Urinary bladder (tissue), 4 donors: ENCODE data around the gene ZFP36. TPM values are rescaled to one million over a fixed set of nuclear protein-coding genes. Genes with fewer than 3 reads are reported as not detected.
A peak's percentile ranks its signal among the peaks of the same experiment; 100 is the strongest.

Experiments used
- DNase-seq: peaks from one replicate; pipeline ENCODE4 v3.0.0-alpha.2; 2015; ENCODE audit errors: extremely low spot score
- H3K27ac ChIP-seq: one replicate; pipeline ENCODE4 v1.5.1; 2013; ENCODE audit warnings: low read depth, mild to moderate bottlenecking, moderate library complexity
- H3K36me3 ChIP-seq: one replicate; pipeline ENCODE4 v1.6.1; 2013; ENCODE audit warnings: mild to moderate bottlenecking, moderate library complexity; ENCODE audit not compliant: insufficient read depth
- H3K4me1 ChIP-seq: one replicate; pipeline ENCODE4 v1.6.1; 2013; ENCODE audit warnings: mild to moderate bottlenecking, moderate library complexity; ENCODE audit not compliant: insufficient read depth
- H3K4me3 ChIP-seq: one replicate; pipeline ENCODE4 v1.5.1; 2013; ENCODE audit warnings: low read depth, low read length
- WGBS: extraction: QIAGEN DNeasy Blood & Tissue Kit; methylation state at CpG from one replicate; pipeline ENCODE4 v1.1.7; 2013; 5-methylcytosine and 5-hydroxymethylcytosine counted together
- polyA plus RNA-seq: library from polyadenylated mRNA; stranded (reverse); fragments of 200-250 nt; gene quantifications from one replicate; pipeline ENCODE4 v1.2.3, GENCODE V29; 2013
- total RNA-seq: library from RNA; depleted of rRNA; stranded (reverse); fragments of >200 nt; gene quantifications from one replicate; pipeline ENCODE4 v1.2.3, GENCODE V29; 2014
- donor health status: healthy with polysubstance abuse.
- donor health status: healthy.

ZFP36 gene
- total and polyA plus RNA-seq, 2 donors: 13.0 to 759 TPM

- peak overlapping the region; percentile 88 for H3K27ac ChIP-seq
- H3K36me3 ChIP-seq: peaks cover 3% of the 10 kb centered on the region
- H3K4me3 ChIP-seq: peak overlapping the region; percentile 60
- DNase-seq: no peak
- 2% methylated on average over 54 of the region's 54 CpGs for WGBS
- H3K4me1 ChIP-seq: no peaks in the 10 kb centered on the region
Observed at GRCh38 chr19:39413272-39413910, 6.7 kb downstream of the ZFP36 start.

DNA sequence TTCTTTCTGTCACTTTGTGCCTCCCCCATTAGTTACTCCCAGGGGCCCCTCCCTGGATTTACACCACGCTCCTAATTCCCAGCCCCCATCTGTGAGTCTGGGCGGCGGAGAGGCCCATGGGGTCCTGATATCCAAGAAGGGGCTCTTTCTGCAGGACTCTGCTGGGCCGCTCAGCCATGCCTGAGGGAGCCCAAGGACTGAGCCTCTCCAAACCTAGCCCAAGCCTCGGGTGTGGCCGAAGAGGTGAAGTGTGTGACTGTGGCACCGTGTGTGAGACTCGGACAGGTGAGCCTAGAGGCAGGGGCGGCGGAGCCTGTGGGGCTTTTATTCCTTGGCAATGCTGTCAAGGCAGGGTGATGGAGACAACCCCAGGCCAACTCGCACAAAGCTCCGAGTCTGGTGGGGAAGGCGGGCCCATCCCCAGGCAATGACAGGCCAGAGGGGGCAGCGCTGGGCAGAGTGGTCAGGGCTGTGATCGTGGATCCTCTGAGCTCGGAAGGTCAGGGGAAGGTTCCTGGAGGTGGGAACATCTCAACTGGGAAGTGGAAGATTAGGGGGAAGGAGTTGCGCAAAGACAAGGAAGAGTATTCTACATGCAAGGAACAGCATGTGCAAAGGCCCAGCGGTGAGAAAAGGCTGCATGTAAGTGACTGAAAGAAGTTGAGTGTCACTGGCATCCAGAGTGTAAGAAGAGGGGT is 7.4 kb downstream of the ZFP36 start:
- Histone ChIP-seq H3K27ac (peak overlapping the region; percentile 88), H3K4me3 (peak overlapping the region; percentile 60), H3K36me3 (no peaks in the 10 kb centered on the region), H3K4me1 (no peaks in the 10 kb centered on the region)
- no peak for DNase-seq
- 27% methylated on average over 18 of the region's 18 CpGs for WGBS

- H3K4me3 ChIP-seq: no peak overlapping the region
- H3K36me3 ChIP-seq: no peaks in the 10 kb centered on the region
- H3K27ac ChIP-seq: no peak overlapping the region
- no peaks in the 10 kb centered on the region for H3K4me1 ChIP-seq
- no peak for DNase-seq
- WGBS: 57% methylated on average over 35 of the region's 35 CpGs
Observed at GRCh38 chr19:39415111-39416046, 8.7 kb downstream of the ZFP36 start.

DNA sequence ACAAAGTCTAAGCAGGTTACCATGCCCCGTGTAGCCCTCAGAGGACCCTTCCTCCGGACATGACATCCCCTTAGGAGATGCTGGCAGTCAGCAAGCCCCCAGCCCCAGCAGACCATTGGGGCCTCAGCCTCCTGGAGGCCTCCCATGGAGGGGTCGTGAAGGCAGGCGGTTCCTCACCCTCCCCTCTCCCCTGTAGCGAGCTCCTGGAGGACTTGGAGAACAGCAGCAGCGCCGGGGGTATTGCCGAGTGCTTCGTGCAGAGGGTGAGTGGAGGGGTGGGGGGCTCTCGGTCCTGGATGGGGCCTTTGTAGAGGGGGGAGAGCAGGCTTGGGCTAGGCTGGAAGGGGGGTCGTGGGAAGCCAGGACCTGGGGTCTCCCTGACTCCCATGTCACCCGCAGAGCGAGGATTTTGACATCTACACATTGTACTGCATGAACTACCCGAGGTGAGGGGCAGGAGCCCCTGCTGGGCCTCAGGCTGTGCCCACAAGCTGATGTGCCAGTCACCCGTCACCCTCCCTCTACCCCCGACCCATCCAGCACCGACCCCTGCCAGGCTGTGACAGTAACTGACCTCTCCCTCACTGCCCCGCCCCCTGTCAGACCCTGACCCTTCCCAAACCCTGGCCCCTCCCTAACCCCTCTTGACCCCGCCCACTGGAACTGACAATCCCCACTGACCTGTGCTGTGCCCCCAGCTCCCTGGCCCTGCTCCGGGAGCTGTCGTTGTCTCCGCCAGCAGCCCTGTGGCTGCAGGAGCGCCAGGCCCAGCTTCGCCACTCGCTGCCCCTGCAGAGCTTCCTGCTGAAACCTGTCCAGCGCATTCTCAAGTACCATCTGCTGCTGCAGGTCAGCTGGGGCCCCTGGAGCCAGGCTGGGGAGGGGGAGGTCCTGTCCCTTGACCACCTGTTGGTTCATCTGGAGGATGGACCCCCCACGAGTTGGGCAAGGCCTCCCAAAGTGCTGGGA is 9.8 kb downstream of the ZFP36 start:
- no peaks in the 10 kb centered on the region for H3K36me3 ChIP-seq

GRCh38 chr19:39417463-39418181 is 11.0 kb downstream of the ZFP36 start:
- no peaks in the 10 kb centered on the region for H3K4me1 ChIP-seq
- H3K27ac ChIP-seq: no peak overlapping the region
- no peak for DNase-seq
- no peak overlapping the region for H3K4me3 ChIP-seq
- no peaks in the 10 kb centered on the region for H3K36me3 ChIP-seq
- 91% methylated on average over 30 of the region's 30 CpGs for whole genome bisulfite sequencing

More for the DNA sequence above, 9.8 kb downstream of the ZFP36 start:
- no peak for DNase-seq
- H3K4me1 ChIP-seq: no peaks in the 10 kb centered on the region
- 76% methylated on average over 27 of the region's 27 CpGs for WGBS
- no peak overlapping the region for H3K27ac ChIP-seq
- no peak overlapping the region for H3K4me3 ChIP-seq

DNA sequence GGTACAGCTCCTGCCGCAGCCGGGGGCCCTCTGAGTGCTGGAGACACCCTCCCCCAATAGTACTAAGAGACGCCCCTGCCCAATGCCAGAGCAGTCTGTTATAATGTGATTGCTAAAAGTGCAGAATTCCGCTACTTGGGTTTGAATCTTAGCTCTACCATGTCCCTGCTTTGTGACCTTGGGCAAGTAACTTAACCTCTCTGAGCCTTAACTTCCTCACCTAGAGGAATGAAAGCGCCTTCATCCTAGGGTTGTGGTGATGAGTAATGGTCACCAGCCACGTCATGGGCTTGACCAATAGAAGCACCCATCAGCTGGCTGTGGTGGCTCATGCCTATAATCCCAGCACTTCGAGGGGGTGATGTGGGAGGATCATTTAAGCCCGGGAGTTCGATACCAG is 12.4 kb downstream of the ZFP36 start:
- no peak for DNase-seq
- Histone ChIP-seq H3K4me3 (no peak overlapping the region), H3K36me3 (no peaks in the 10 kb centered on the region), H3K4me1 (no peaks in the 10 kb centered on the region), H3K27ac (no peak overlapping the region)
- WGBS: 78% methylated on average over 9 of the region's 9 CpGs

- no peak overlapping the region for H3K4me3 ChIP-seq
- H3K27ac ChIP-seq: no peak overlapping the region
- no peak for DNase-seq
- WGBS: 91% methylated on average over 15 of the region's 15 CpGs
- no peaks in the 10 kb centered on the region for H3K36me3 ChIP-seq
- H3K4me1 ChIP-seq: no peaks in the 10 kb centered on the region
Observed at GRCh38 chr19:39420769-39421168, 14.1 kb downstream of the ZFP36 start.

DNA sequence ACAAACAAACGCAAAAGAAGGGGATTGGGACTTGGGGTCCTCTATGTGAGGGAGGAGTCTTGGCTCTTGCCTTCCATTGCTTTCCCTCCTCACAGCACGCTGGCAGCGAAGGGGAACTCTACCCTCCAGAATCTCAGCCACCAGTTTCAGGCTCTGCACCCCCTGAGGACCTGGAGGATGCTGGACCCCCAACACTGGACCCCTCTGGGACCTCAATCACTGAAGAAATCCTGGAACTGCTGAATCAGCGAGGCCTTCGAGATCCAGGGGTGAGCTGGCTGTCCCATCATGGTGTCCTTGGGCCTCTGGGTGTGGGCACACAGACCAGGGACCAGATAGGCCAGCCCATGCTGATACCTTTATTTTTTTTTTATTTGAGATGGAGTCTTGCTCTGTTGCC is 15.4 kb downstream of the ZFP36 start:
- DNase-seq: no peak
- Histone ChIP-seq H3K4me3 (no peak overlapping the region), H3K4me1 (no peaks in the 10 kb centered on the region), H3K36me3 (no peaks in the 10 kb centered on the region), H3K27ac (no peak overlapping the region)
- 93% methylated on average over 5 of the region's 5 CpGs for WGBS

DNA sequence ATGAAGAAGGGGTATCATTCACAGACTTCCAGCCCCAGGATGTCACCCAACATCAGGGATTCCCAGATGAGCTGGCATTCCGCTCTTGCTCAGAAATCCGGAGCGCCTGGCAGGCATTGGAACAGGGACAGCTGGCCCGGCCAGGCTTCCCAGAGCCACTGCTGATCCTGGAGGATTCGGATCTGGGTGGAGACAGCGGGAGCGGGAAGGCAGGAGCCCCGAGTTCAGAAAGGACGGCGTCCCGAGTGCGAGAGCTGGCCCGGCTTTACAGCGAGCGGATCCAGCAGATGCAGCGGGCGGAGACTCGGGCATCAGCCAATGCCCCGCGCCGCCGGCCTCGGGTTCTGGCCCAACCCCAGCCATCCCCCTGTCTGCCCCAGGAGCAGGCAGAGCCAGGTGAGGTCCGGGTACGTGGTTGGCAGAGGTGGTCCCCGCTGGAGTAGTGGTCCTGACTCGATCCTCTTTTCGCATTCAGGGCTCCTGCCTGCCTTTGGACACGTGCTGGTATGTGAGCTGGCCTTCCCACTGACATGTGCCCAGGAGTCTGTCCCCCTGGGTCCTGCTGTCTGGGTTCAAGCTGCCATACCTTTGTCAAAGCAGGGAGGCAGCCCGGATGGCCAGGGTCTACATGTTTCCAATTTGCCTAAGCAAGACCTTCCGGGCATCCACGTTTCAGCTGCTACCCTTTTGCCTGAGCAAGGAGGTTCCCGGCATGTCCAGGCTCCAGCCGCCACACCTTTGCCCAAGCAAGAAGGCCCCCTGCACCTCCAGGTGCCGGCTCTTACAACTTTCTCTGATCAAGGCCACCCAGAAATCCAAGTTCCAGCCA is 16.8 kb downstream of the ZFP36 start:
- Histone ChIP-seq H3K4me3 (no peak overlapping the region), H3K27ac (no peak overlapping the region), H3K4me1 (no peaks in the 10 kb centered on the region), H3K36me3 (no peaks in the 10 kb centered on the region)
- WGBS: 86% methylated on average over 35 of the region's 35 CpGs
- DNase-seq: no peak

DNA sequence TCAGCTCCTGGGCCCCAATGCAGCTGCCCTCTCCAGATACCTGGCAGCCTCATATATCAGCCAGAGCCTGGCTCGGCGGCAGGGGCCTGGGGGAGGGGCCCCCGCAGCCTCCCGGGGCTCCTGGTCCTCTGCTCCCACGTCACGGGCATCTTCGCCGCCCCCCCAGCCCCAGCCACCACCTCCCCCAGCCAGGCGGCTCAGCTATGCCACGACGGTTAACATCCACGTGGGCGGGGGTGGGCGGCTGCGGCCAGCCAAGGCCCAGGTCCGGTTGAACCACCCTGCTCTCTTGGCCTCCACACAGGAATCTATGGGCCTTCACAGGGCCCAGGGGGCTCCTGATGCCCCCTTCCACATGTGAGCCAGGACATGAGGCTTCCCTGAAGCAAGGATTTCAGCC is 18.3 kb downstream of the ZFP36 start:
- Histone ChIP-seq H3K36me3 (no peaks in the 10 kb centered on the region), H3K27ac (no peak overlapping the region), H3K4me3 (no peak overlapping the region), H3K4me1 (no peaks in the 10 kb centered on the region)
- 80% methylated on average over 16 of the region's 16 CpGs for WGBS
- no peak for DNase-seq

- no peak overlapping the region for H3K27ac ChIP-seq
- no peak overlapping the region for H3K4me3 ChIP-seq
- H3K36me3 ChIP-seq: no peaks in the 10 kb centered on the region
- no peaks in the 10 kb centered on the region for H3K4me1 ChIP-seq
- WGBS: 92% methylated on average over 7 of the region's 7 CpGs
- no peak for DNase-seq
Observed at GRCh38 chr19:39425744-39426143, 19.1 kb downstream of the ZFP36 start.

DNA sequence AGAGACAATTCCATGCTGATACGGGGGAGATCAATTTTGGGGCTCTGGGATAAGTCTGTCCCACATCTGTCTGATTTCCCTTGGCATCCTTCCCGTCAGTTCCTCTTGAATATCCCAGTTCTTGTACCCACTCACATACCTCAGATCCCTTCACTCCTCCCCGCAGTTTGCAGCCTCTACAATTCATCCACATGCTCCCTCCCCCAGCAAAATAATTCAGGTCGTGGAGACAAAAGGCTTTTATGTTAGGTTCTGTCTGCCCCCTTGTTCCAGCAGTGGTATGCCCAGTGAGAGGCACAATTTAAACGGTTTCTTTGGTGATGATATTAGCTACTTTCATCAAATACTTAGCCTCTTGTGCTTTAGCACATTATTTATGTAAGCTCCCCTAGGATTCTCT is 19.5 kb downstream of the ZFP36 start:
- H3K36me3 ChIP-seq: no peaks in the 10 kb centered on the region
- 66% methylated on average over 5 of the region's 5 CpGs for WGBS
- no peaks in the 10 kb centered on the region for H3K4me1 ChIP-seq
- DNase-seq: no peak
- no peak overlapping the region for H3K4me3 ChIP-seq
- no peak overlapping the region for H3K27ac ChIP-seq
